Measurements from ENCODE around the gene SPESP1.

SPESP1 gene

DNA sequence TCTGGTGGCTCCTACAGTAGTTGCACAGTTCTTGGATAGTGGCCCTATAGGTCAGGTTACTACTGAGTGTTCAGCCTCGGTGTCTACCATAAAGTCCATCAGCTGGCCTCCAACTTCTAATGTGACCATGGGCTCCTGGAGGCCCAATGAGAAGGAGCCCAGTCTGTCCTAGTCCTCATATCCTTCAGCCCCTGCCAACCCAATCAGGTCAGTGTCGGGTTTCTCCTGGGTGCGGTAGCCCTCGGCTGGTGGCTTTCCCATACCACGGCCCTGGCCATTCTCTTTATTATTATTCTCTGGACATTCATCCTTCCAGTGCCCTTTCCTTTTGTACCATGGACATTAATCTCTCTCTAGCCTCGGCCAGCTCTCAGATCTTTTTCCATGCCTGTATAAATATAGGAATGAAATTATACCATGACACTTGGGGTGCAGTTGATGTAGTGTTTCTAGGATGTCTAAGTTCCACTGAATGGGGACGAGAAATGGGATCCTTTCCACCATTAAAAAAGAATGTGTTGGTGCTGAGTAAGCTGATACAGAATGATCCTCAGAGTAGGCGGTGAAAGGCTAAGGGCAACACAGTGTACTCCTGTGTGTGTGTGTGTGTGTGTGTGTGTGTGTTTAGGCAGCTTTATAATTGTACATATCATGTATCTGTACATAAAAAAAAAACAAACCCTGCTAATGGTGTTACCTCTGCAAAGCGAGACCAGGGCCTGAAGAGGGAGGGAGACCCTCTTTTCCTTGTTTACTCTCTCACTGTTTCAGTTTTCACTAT is 64.8 kb downstream of the SPESP1 start:
- DNase-seq (ENCODE audit: insufficient read length, low spot score): no peak
- no peak for FAIRE-seq
- TF ChIP-seq SPI1 (IDR thresholded peaks at IDR 0.05; ENCODE audit: low read depth, low read length) (no peak), POLR2A (IDR thresholded peaks at IDR 0.05; ENCODE audit: low read depth, low read length) (no peak), POU2F2 (IDR thresholded peaks at IDR 0.05; ENCODE audit: low read depth, low read length) (no peak)
